ENCODE measurements around the gene CD300H.

CD300H gene

GRCh38 chr17:74547736-74548135 lies 19.6 kb downstream of the CD300H start:
- peak; percentile 23 for DNase-seq

- DNase-seq, result no peak
Measured at GRCh38 chr17:74547264-74547663, 20.0 kb downstream of the CD300H start.

- DNase-seq, result no peak
Measured at GRCh38 chr17:74546586-74546985, 20.7 kb downstream of the CD300H start.

- no peak for DNase-seq
Measured at GRCh38 chr17:74545843-74546230, 21.5 kb downstream of the CD300H start, which contains the start of gene CD300C. CD300C (minus strand) TSS chr17:74546115; CDS start chr17:74545782, 333 bp downstream.

- no peak for DNase-seq
Measured at GRCh38 chr17:74544991-74545842, 22.1 kb downstream of the CD300H start.

- DNase-seq, result no peak
Measured at GRCh38 chr17:74543891-74544760, 23.2 kb downstream of the CD300H start.

- DNase-seq, result no peak
Measured at GRCh38 chr17:74543406-74543805, 23.9 kb downstream of the CD300H start.

- no peak for DNase-seq
Measured at GRCh38 chr17:74542727-74543383, 24.5 kb downstream of the CD300H start.

GRCh38 chr17:74542166-74542565 lies 25.1 kb downstream of the CD300H start:
- no peak for DNase-seq

GRCh38 chr17:74541176-74542111 lies 25.9 kb downstream of the CD300H start:
- no peak for DNase-seq

GRCh38 chr17:74539281-74539820 lies 28.0 kb downstream of the CD300H start:
- no peak for DNase-seq

GRCh38 chr17:74536890-74537289 lies 30.4 kb downstream of the CD300H start:
- DNase-seq, result no peak

GRCh38 chr17:74532115-74532514 lies 35.2 kb downstream of the CD300H start:
- DNase-seq, result no peak

GRCh38 chr17:74531231-74531761 lies 36.0 kb downstream of the CD300H start, which contains the start of gene CD300LB:
CD300LB (minus strand) TSS chr17:74531475; CDS start chr17:74531350, 125 bp downstream.
- no peak for DNase-seq

- DNase-seq, result no peak
Measured at GRCh38 chr17:74530831-74531150, 36.5 kb downstream of the CD300H start.

- no peak for DNase-seq
Measured at GRCh38 chr17:74529243-74529642, 38.1 kb downstream of the CD300H start.

GRCh38 chr17:74528491-74529199 lies 38.7 kb downstream of the CD300H start:
- DNase-seq, result no peak

GRCh38 chr17:74527756-74528155 lies 39.6 kb downstream of the CD300H start:
- DNase-seq, result no peak

- no peak for DNase-seq
Measured at GRCh38 chr17:74527081-74527480, 40.2 kb downstream of the CD300H start.

- no peak for DNase-seq
Measured at GRCh38 chr17:74526681-74527080, 40.6 kb downstream of the CD300H start.

GRCh38 chr17:74525781-74526288 lies 41.5 kb downstream of the CD300H start:
- DNase-seq, result no peak
